HepG2 (cell line): Measurements from ENCODE around the gene RPTOR. TPM values are rescaled to one million over a fixed set of nuclear protein-coding genes. Genes with fewer than 3 reads are reported as not detected.

ENCODE experiments used
- EZH2 ChIP-seq: conservative IDR thresholded peaks from 2 replicates; pipeline ENCODE4 v1.6.1; 2012; ENCODE audit warnings: mild to moderate bottlenecking, low read depth, low read length, moderate library complexity
- IRF1 ChIP-seq: sonication (generic); formaldehyde crosslinking; IDR thresholded peaks from 2 replicates; pipeline ENCODE4 v1.4.0; 2020; ENCODE audit warnings: low read depth, mild to moderate bottlenecking, missing genetic modification reagents
- RBM22 ChIP-seq: fragments of 200-400 bp; formaldehyde crosslinking; optimal IDR thresholded peaks from 2 replicates; pipeline ENCODE3; 2017; ENCODE audit warnings: mild to moderate bottlenecking, low read length, moderate library complexity
- ZBTB33 ChIP-seq: sonication (generic); formaldehyde crosslinking; IDR thresholded peaks from 2 replicates; pipeline ENCODE4 v1.4.0; 2020; ENCODE audit warnings: missing genetic modification reagents
- ZBTB38 ChIP-seq: sonication (generic); formaldehyde crosslinking; IDR thresholded peaks from 2 replicates; pipeline ENCODE4 v1.5.1; 2020; ENCODE audit warnings: mild to moderate bottlenecking, missing genetic modification reagents
- ZBTB8A ChIP-seq: sonication (generic); formaldehyde crosslinking; IDR thresholded peaks from 2 replicates; pipeline ENCODE4 v1.4.0; 2020; ENCODE audit warnings: mild to moderate bottlenecking, low read depth, missing genetic modification reagents, borderline replicate concordance
- ZNF280B ChIP-seq: sonication (generic); formaldehyde crosslinking; IDR thresholded peaks from 2 replicates; pipeline ENCODE4 v1.5.0; 2020; ENCODE audit warnings: missing genetic modification reagents, mild to moderate bottlenecking, borderline replicate concordance
- polyA plus RNA-seq, 8 experiments: library from polyadenylated mRNA; depleted of rRNA in 3 of 8; stranded (reverse) in 7 of 8; unstranded in 1 of 8; fragments of >200 nt; fragmentation: Illumina TruSeq in 4 of 8; extraction: Trizol in 4 of 8; gene quantifications; 2 replicates each; pipeline versions ENCODE4 v1.2.1 to v1.2.3, GENCODE V29; 2011 to 2016; ENCODE audit warnings: low read depth in 4 of 8, missing spikeins in 1 of 8, mixed read lengths in 1 of 8; ENCODE audit not compliant: insufficient read depth in 1 of 8
- total RNA-seq, 5 experiments: library from RNA; depleted of rRNA; stranded (reverse); fragments of >200 nt; fragmentation: Illumina TruSeq; extraction: Trizol; gene quantifications; 2 replicates each; pipeline ENCODE4 v1.2.3, GENCODE V29; 2016; ENCODE audit warnings: low read depth in 1 of 5

Gene RPTOR
- total and polyA plus RNA-seq, 2 of the 13 experiments (the other 11 are each of a cell fraction or from before 2014, with no cell fraction given), result 6.6 to 25.3 TPM

- TF ChIP-seq ZBTB33 (CRISPR knock-in tag) (peak; percentile 96), ZBTB8A (CRISPR knock-in tag) (no peak), RBM22 (peak; percentile 45), ZNF280B (peak; percentile 49; the same call in 1 of the 2 replicates), EZH2 (no peak), ZBTB38 (CRISPR knock-in tag) (peak; percentile 95), IRF1 (CRISPR knock-in tag) (no peak)
These were observed 95.9 kb downstream of the RPTOR start (continued) for GRCh38 chr17:80640366-80641084.
